SK-N-SH (cell line): ENCODE results near the gene TBKBP1.
A peak's percentile ranks its signal among the peaks of the same experiment; 100 is the strongest.

Source experiments
- CTCF ChIP-seq: fragments of 200-600 bp; sonication (generic); IDR thresholded peaks from 2 replicates; pipeline ENCODE4 v1.6.1; 2017; ENCODE audit warnings: antibody characterized with exemption, mild to moderate bottlenecking, moderate library complexity
- MAX ChIP-seq: IDR thresholded peaks from 2 replicates; pipeline ENCODE4 v1.4.0; 2012; ENCODE audit warnings: low read depth
- POLR2AphosphoS5 ChIP-seq: IDR thresholded peaks from 2 replicates; pipeline ENCODE4 v1.6.1; 2012; ENCODE audit warnings: low read depth, low read length
- RAD21 ChIP-seq: IDR thresholded peaks from 2 replicates; pipeline ENCODE4 v1.6.1; 2012; ENCODE audit warnings: mild to moderate bottlenecking, low read length
- REST ChIP-seq: IDR thresholded peaks from 2 replicates; pipeline ENCODE4 v1.6.1; 2012; ENCODE audit warnings: mild to moderate bottlenecking, low read depth, low read length, moderate library complexity

GRCh38 chr17:47652570-47652969, 41.4 kb upstream of the TBKBP1 start:
- no peak for TF ChIP-seq CTCF
- TF ChIP-seq RAD21 = no peak
- TF ChIP-seq POLR2AphosphoS5 = no peak; the same call in 1 of the 2 replicates
- no peak for TF ChIP-seq MAX
- TF ChIP-seq REST = peak; percentile 96
